Activated T-cell treated with anti-CD3 and anti-CD28 coated beads, Interleukin-2, amount 50 U/mL, for 72 hours (primary cell): ENCODE data around the gene UNC5C. TPM values are rescaled to one million over a fixed set of nuclear protein-coding genes. Genes with fewer than 3 reads are reported as not detected.
A peak's percentile ranks its signal among the peaks of the same experiment; 100 is the strongest.

Experiments used
- ATAC-seq, 2 donors: fragments of 150-1000 bp; cut with Tn5 transposase; replicated peaks in 1 of 2; 2 replicates each; pipeline ENCODE4 v1.10.0; 2021; ENCODE audit warnings: moderate library complexity in 2 of 2, mild to moderate bottlenecking in 1 of 2
- DNase-seq, 2 donors: peaks; one replicate each; pipeline ENCODE4 v3.0.0; 2021 to 2022; ENCODE audit warnings: mixed read lengths in 1 of 2
- H3K27ac Mint-ChIP-seq: one replicate; pipeline ENCODE4 v1.8.0; 2022; ENCODE audit warnings: mild to moderate bottlenecking, moderate library complexity, mixed read lengths
- H3K27me3 Mint-ChIP-seq: one replicate; pipeline ENCODE4 v1.8.0; 2022; ENCODE audit warnings: low read depth, mixed read lengths
- H3K36me3 Mint-ChIP-seq, 2 donors: one replicate each; pipeline ENCODE4 v1.8.0; 2022; ENCODE audit warnings: mixed read lengths in 2 of 2, mild to moderate bottlenecking in 1 of 2; ENCODE audit not compliant: insufficient read depth in 2 of 2
- H3K4me1 Mint-ChIP-seq: one replicate; pipeline ENCODE4 v1.8.0; 2022; ENCODE audit warnings: low read depth, mixed read lengths
- H3K4me3 Mint-ChIP-seq, 2 donors: one replicate each; pipeline ENCODE4 v1.8.0; 2022; ENCODE audit warnings: mild to moderate bottlenecking in 2 of 2, mixed read lengths in 2 of 2, moderate library complexity in 2 of 2
- H3K9me3 Mint-ChIP-seq, 2 donors: one replicate each; pipeline ENCODE4 v1.8.0; 2022; ENCODE audit warnings: mixed read lengths in 2 of 2
- total RNA-seq, 2 donors: library from RNA; stranded (reverse); gene quantifications; one replicate each; pipeline ENCODE4 v1.2.3, GENCODE V29; 2022

UNC5C gene
- total RNA-seq, 2 donors from 2014 or later = 0.14 to 0.21 TPM

DNA sequence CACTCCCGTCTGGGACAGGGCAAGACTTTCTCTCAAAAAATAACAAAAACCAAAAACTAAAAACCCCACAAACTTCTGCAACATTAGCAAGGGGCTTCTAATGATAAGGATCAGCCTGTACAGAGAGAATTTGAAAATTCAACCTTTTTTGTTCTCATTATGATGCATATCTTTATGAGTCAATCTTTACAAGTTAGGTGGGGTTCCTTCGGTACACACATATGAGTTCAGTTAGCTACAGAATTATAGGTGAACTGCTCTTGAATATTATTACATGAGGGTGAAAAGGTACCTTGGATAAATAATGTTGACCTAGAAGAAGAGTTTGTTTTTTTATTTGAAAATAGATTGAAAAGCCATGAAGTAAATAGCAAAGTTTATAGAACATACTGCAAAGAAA lies 252.7 kb downstream of the UNC5C start:
- Mint-ChIP-seq H3K27me3 (no peaks in the 10 kb centered on the region), H3K36me3 (peaks cover 9% of the 10 kb centered on the region in 2 donors), H3K27ac (no peak overlapping the region)

DNA sequence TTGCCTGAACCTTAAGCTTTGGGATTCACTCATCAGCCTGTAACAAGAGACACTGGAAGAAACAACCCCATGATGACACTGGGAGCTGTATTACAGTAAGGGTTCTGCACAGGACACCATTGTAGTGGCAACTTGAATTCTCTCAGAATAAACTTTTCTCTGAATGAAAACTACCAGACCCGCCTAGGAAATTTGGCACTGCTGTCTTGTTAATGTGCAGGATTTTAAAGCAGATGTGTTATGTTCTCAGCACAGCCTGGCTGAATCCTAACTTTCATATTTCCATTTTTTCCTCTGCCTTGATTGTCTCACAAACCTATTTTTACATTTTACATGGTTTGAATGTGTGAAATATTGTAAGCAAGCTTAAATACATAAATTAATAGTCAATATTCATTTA lies 253.6 kb downstream of the UNC5C start:
- DNase-seq (no peak), ATAC-seq (no peak)
- no peak overlapping the region for H3K27ac Mint-ChIP-seq
- no peak overlapping the region for H3K4me3 Mint-ChIP-seq
- H3K9me3 Mint-ChIP-seq = peaks cover 11 to 12% of the 10 kb centered on the region in 2 donors
- peaks cover 26% of the 10 kb centered on the region for H3K4me1 Mint-ChIP-seq
- peaks cover 9% of the 10 kb centered on the region in 2 donors for H3K36me3 Mint-ChIP-seq
- no peaks in the 10 kb centered on the region for H3K27me3 Mint-ChIP-seq

More for the DNA sequence above, 252.7 kb downstream of the UNC5C start:
- DNase-seq = no peak
- Mint-ChIP-seq H3K9me3 (peaks cover 11 to 12% of the 10 kb centered on the region in 2 donors), H3K4me3 (no peak overlapping the region), H3K4me1 (peaks cover 17% of the 10 kb centered on the region)
- ATAC-seq = no peak

DNA sequence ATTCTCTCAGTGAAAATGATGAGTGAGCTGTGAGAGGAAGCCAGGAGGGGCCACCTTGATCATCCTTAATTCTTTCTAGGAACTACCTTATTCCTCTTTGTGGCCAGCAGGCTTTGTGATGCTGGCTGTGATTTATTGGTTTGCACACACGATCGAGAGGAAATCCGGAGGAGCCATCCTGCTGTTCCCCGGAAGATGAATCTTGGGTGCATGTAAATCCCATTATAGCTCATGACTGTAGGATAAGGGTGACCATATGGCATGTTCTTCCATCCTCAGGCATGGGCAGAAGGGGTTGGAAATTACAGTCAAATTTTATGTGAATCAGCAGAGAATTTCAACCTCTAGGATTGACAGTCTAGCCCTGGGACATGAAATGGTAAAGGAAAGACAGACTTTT lies 254.5 kb downstream of the UNC5C start:
- ATAC-seq (no peak), DNase-seq (no peak)
- H3K27ac Mint-ChIP-seq = no peak overlapping the region
- H3K4me1 Mint-ChIP-seq = peaks cover 28% of the 10 kb centered on the region
- no peak overlapping the region for H3K4me3 Mint-ChIP-seq
- no peaks in the 10 kb centered on the region for H3K27me3 Mint-ChIP-seq
- peaks cover 6% of the 10 kb centered on the region in 2 donors for H3K9me3 Mint-ChIP-seq
- H3K36me3 Mint-ChIP-seq = peaks cover 4% of the 10 kb centered on the region in 2 donors

DNA sequence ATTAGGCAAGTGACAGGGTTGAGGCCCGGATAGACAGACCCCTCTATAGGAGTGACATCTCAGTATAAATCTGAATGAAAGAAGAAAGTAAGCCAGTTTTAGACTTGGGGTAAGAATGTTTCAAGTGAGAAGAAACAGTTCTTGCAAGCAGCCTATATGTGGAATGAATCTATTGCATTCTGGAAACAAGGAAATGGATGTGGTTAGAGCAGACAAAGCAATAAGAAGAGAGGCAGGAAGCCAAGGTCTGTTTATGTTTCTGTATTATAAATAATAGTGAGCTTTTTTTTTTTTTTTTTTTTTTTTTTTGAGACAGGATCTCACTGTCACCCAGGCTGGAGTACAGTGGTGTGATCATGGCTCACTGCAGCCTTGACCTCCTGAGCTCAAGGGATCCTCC lies 255.8 kb downstream of the UNC5C start:
- DNase-seq (no peak), ATAC-seq (peak in 1 of 2 donors; percentile 53)
- H3K9me3 Mint-ChIP-seq = no peaks in the 10 kb centered on the region
- no peaks in the 10 kb centered on the region for H3K36me3 Mint-ChIP-seq
- H3K27me3 Mint-ChIP-seq = no peaks in the 10 kb centered on the region
- H3K4me3 Mint-ChIP-seq = peak overlapping the region in 1 of 2 donors; percentile 26
- H3K27ac Mint-ChIP-seq = no peak overlapping the region
- H3K4me1 Mint-ChIP-seq = peaks cover 28% of the 10 kb centered on the region

DNA sequence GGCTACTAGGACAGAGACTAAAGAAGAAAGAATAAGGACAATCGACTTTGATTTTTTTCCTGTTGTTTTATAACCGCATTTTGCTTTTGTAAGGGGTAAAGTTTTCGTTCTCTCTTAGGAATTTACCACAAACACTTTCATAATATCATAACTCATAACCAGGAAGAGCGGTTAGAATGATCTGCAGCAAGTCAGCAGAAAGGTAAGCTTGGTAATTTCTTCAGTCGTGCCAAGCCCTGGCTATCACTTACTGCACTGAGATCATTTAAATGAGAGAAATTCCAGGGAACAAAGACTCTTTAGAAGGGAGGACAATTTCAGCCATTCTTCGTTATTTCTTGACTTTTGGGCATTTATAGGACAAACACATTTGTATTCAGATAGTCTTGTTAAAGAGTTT lies 258.1 kb downstream of the UNC5C start:
- Mint-ChIP-seq H3K36me3 (no peaks in the 10 kb centered on the region), H3K27ac (no peak overlapping the region), H3K27me3 (no peaks in the 10 kb centered on the region), H3K4me3 (peak overlapping the region; percentile 15 to 78), H3K4me1 (peaks cover 36% of the 10 kb centered on the region), H3K9me3 (no peaks in the 10 kb centered on the region)
- ATAC-seq (peak; percentile 55 to 60), DNase-seq (no peak)

DNA sequence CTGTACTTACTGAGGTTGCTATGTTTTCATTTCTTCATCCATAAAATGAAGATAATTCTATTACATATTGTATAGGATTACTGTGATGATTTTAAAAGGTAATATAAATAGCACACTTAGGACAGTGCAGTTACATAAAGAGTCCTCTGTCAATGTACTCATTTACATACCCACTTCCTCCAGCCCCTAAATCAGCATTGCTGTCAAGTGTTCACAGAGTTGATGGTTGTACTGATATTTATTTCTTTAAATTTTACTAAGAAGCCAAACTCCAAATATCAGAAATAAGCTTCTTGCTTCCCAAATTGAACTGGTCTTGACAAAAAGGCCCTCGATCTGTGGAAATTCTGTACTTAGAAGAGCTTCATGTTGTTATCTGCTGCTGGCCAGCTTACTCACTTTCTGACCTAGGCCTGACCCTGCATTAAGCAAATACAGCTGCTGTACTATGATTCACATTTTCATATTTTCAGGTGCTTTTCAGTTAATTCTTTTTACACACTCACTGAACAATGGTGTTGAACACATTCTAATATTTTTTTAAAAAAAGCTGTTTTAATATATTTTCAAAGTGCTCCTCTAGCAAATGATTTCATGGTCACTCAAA lies 259.6 kb downstream of the UNC5C start:
- no peaks in the 10 kb centered on the region for H3K36me3 Mint-ChIP-seq
- H3K4me3 Mint-ChIP-seq = no peak overlapping the region
- ATAC-seq (no peak), DNase-seq (no peak)
- H3K4me1 Mint-ChIP-seq = peaks cover 30% of the 10 kb centered on the region
- H3K27me3 Mint-ChIP-seq = no peaks in the 10 kb centered on the region
- H3K9me3 Mint-ChIP-seq = no peaks in the 10 kb centered on the region
- H3K27ac Mint-ChIP-seq = no peak overlapping the region

DNA sequence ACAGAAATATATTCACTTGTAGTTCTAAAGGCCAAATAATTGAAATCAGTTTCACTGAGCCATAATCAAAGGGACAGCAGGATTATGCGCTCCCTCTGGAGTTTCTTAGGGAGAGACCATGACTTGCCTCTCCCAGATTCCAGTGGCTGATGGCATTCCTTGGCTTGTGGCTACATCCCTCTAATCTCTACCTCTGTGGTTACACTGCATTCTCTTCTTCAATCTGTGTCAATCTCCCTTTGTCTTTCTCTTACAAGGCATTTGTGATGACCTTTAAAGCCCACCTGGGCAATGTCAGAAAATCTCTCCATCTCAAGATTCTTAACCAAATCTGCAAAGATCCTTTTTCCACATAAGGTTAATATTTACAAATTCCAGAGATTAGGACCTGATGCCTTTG lies 260.2 kb downstream of the UNC5C start:
- Mint-ChIP-seq H3K36me3 (no peaks in the 10 kb centered on the region), H3K27me3 (no peaks in the 10 kb centered on the region), H3K4me3 (no peak overlapping the region), H3K9me3 (no peaks in the 10 kb centered on the region), H3K27ac (no peak overlapping the region), H3K4me1 (peaks cover 27% of the 10 kb centered on the region)
- no peak for ATAC-seq
- no peak for DNase-seq

DNA sequence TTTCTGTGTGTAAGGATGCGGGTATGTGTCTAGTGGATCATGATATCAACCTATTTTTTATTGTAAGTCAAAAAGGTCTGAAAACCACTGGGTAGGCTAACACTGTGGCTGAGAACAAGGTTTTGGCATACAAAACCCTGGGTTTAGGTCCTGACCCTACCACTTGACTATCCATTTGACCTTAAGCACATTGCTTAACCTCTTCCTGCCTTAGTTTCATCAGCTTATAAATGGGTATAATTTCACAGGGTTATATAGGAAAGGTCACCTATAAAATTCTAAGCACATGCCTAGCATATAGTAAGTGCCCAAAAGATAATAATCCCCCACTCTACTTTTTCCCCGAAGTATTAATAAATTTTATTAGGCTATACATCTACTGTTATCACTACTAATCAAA lies 263.0 kb downstream of the UNC5C start:
- peaks cover 4 to 12% of the 10 kb centered on the region in 2 donors for H3K9me3 Mint-ChIP-seq
- no peak for ATAC-seq
- H3K36me3 Mint-ChIP-seq = peaks cover 2 to 8% of the 10 kb centered on the region in 2 donors
- peaks cover 16% of the 10 kb centered on the region for H3K4me1 Mint-ChIP-seq
- H3K27me3 Mint-ChIP-seq = no peaks in the 10 kb centered on the region
- no peak for DNase-seq
- no peak overlapping the region for H3K4me3 Mint-ChIP-seq
- H3K27ac Mint-ChIP-seq = no peak overlapping the region

DNA sequence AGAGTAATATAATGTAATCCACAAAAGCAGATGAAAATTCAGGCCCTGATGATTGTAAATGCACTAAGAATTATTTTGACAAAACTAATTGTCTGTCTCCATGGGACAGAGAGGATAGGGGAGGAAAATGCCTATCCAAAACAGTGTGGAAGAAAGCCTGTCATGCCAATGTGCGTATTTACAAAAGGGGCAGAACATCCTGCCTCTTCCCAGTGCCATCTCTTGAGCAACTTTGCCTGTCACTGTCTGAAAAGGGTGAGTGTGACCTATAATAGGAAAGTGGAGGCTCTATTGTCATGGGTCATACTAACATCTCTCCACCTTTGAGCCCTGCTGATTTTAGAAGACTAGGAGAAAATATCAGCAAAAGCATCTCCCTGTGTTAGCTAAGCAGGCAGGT lies 264.1 kb downstream of the UNC5C start:
- H3K4me3 Mint-ChIP-seq = no peak overlapping the region
- peaks cover 2 to 9% of the 10 kb centered on the region in 2 donors for H3K36me3 Mint-ChIP-seq
- H3K9me3 Mint-ChIP-seq = peaks cover 4 to 13% of the 10 kb centered on the region in 2 donors
- no peak for DNase-seq
- no peak overlapping the region for H3K27ac Mint-ChIP-seq
- H3K27me3 Mint-ChIP-seq = no peaks in the 10 kb centered on the region
- peaks cover 8% of the 10 kb centered on the region for H3K4me1 Mint-ChIP-seq
- ATAC-seq = no peak

DNA sequence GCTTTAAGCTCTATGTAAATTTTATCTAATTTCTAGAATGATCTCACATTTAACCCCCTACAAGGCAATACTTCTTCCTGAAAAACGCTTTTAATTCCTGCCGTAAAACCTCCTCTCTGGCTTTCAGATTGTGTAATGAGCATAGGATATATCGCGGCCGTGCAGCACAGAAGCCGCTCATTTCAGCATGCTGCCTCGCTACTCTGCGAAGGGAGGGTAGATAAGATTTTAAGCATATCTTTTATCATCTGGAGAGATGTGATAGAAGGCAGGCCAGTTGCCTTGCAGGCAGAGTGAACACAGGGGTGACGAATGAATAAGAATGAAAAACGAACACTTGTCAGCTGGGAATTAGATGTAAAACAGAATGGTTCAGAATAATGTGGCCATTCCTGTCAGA lies 265.5 kb downstream of the UNC5C start:
- Mint-ChIP-seq H3K4me3 (no peak overlapping the region), H3K36me3 (peaks cover 2 to 9% of the 10 kb centered on the region in 2 donors), H3K9me3 (peaks cover 4 to 13% of the 10 kb centered on the region in 2 donors), H3K27me3 (no peaks in the 10 kb centered on the region), H3K4me1 (peaks cover 8% of the 10 kb centered on the region), H3K27ac (no peak overlapping the region)
- DNase-seq (no peak), ATAC-seq (no peak)

DNA sequence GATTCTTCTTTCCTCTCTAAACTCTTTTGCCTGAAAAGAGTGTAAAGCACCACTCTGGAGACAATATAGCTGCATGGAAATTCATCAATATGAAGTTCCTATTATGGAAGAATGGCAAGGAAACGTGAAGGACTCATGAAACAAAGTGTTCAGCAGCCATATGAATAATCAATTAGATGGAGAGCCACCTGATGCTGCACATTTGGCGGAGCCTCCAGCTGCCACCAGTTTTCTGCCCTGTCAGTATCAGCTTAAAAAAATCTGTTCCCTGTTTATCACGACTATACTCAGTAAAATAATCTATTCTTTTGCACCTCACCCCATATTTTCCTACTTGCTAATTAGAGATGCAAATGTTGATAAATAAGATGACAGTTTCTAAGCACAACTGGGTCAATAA lies 276.0 kb downstream of the UNC5C start:
- Mint-ChIP-seq H3K4me3 (no peak overlapping the region), H3K9me3 (peaks cover 0 to 3% of the 10 kb centered on the region in 2 donors), H3K27ac (no peak overlapping the region), H3K27me3 (no peaks in the 10 kb centered on the region), H3K36me3 (peaks cover 0 to 2% of the 10 kb centered on the region in 2 donors), H3K4me1 (no peaks in the 10 kb centered on the region)
- ATAC-seq (no peak), DNase-seq (no peak)

DNA sequence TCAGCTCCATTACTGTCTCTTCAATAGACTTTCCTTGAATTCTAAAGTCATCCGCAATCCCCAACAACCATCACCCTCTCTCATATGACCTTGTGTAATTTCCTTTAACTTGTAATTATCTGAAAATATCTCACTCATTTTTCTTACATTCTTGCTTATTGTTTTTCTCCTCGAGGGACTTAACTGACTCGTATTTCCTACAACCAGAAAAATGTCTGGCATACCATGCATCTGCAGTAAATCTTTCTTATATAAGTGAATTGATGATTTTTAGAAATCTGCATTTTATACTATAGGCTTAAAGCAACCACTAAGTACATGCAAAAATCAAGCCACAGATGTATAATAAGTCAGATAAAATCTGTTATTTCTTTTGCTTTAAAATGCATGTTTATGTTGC lies 276.7 kb downstream of the UNC5C start:
- H3K9me3 Mint-ChIP-seq = peaks cover 0 to 3% of the 10 kb centered on the region in 2 donors
- DNase-seq = no peak
- H3K4me3 Mint-ChIP-seq = no peak overlapping the region
- no peak overlapping the region for H3K27ac Mint-ChIP-seq
- H3K27me3 Mint-ChIP-seq = no peaks in the 10 kb centered on the region
- H3K36me3 Mint-ChIP-seq = peaks cover 0 to 2% of the 10 kb centered on the region in 2 donors
- no peaks in the 10 kb centered on the region for H3K4me1 Mint-ChIP-seq
- ATAC-seq = no peak

DNA sequence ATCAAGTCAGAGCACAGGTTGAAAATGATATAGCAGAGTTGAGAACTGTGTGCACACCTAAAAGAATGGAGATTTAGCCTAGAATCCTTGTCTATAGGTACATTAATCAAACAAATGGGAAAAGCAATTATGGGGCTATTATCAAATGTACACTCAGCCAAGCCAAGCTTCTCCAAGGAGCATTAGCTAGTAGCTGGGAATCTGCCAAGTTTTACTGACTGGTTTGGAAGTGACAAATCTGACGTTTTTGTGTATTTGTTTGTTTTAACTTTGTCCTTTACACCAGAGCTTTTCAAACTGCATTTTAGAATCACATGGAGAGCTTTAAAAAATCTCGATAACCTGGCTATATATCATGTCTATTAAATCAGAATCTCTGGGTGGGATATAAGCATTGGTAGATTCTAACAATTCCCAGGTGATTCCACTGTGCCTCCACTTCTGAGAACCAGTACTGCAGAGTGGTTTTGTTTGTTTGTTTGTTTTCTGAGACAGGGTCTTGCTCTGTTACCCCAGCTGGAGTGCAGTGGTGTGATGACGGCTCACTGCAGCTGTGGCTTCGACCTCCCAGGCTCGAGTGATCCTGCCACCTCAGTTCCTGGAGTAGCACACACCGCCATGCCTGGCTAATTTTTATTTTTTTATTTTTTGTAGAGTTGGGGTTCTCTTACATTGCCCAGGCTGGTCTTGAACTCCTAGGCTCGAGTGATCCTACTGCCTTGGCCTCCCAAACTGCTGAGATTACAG lies 279.8 kb downstream of the UNC5C start:
- Mint-ChIP-seq H3K27ac (no peak overlapping the region), H3K4me1 (no peaks in the 10 kb centered on the region), H3K36me3 (peaks cover 0 to 2% of the 10 kb centered on the region in 2 donors), H3K4me3 (no peak overlapping the region), H3K9me3 (peaks cover 0 to 3% of the 10 kb centered on the region in 2 donors), H3K27me3 (peaks cover 10% of the 10 kb centered on the region)
- no peak for ATAC-seq
- no peak for DNase-seq
